GM23338 (cell line): ENCODE data around the gene COL9A3.

Experiments
- EZH2 ChIP-seq: fragments of 200-600 bp; sonication (generic); IDR thresholded peaks from one replicate; pipeline ENCODE4 v1.8.0; 2017; ENCODE audit warnings: antibody characterized with exemption, mild to moderate bottlenecking, low read depth; ENCODE audit not compliant: unreplicated experiment
- EZH2phosphoT487 ChIP-seq: fragments of 200-600 bp; sonication (generic); IDR thresholded peaks from one replicate; pipeline ENCODE4 v1.8.1; 2018; ENCODE audit warnings: antibody characterized with exemption; ENCODE audit not compliant: unreplicated experiment
- JUNB ChIP-seq: IDR thresholded peaks from one replicate; pipeline ENCODE4 v1.6.1; 2016; ENCODE audit warnings: antibody characterized with exemption; ENCODE audit not compliant: unreplicated experiment
- NANOG ChIP-seq: IDR thresholded peaks from 2 replicates; pipeline ENCODE4 v1.6.1; 2016; ENCODE audit warnings: antibody characterized with exemption, borderline replicate concordance
- POLR2AphosphoS5 ChIP-seq: IDR thresholded peaks from 2 replicates; pipeline ENCODE4 v1.6.1; 2016; ENCODE audit warnings: antibody characterized with exemption, low read depth
- STAT1 ChIP-seq: IDR thresholded peaks from one replicate; pipeline ENCODE4 v1.6.1; 2016; ENCODE audit warnings: antibody characterized with exemption; ENCODE audit not compliant: unreplicated experiment
- TF ChIP-seq, protein P1 (sequence below), 2 experiments: fragments of 200-600 bp in 1 of 2; sonication (generic) in 1 of 2; conservative IDR thresholded peaks; 2 replicates each; pipeline versions ENCODE4 v1.5.1 to v1.6.1; 2016 to 2017; ENCODE audit warnings: antibody characterized with exemption in 2 of 2, low read depth in 2 of 2, mild to moderate bottlenecking in 2 of 2, moderate library complexity in 1 of 2
- TF ChIP-seq, protein P2 (sequence below): IDR thresholded peaks from one replicate; pipeline ENCODE4 v1.6.1; 2018; ENCODE audit warnings: antibody characterized with exemption; ENCODE audit not compliant: unreplicated experiment

DNA sequence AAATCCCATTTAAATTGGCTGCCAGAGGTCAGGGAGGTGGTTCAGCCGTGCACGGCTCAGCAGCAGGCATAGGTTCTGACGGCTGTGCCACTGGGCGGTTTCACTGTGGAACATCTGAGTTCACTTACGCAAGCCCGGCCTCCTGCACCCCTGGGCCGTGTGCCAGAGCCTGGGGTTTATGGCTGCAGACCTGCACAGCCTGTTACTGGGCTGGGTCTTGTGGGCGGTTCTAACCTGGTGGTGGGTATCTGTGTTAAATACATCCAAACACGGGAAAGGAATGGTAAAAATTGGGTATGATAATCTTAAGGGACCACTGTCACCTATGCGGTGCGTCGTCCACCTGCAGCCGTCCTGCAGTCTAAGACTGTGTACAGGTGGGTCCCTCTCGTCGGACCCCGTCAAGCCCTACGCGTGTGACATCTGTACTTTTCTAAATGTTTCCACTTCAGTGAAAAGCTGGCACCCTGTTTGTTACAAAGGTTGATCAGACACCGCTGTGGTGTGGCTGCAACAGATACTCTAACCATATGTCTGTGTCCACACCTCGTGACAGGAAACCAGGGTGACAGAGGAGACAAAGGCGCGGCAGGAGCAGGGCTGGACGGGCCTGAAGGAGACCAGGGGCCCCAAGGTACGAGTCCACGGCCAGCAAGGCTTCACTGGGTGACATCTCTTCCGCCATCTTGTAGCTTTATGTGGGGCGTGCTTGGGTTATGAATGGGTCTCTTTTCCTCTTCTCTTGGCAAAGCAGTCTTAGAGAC is 21.5 kb downstream of the COL9A3 start:
- TF ChIP-seq POLR2AphosphoS5 (no peak), NANOG (no peak), EZH2 (no peak), JUNB (no peak), EZH2phosphoT487 (no peak), STAT1 (no peak)
- TF ChIP-seq, protein P1, sequence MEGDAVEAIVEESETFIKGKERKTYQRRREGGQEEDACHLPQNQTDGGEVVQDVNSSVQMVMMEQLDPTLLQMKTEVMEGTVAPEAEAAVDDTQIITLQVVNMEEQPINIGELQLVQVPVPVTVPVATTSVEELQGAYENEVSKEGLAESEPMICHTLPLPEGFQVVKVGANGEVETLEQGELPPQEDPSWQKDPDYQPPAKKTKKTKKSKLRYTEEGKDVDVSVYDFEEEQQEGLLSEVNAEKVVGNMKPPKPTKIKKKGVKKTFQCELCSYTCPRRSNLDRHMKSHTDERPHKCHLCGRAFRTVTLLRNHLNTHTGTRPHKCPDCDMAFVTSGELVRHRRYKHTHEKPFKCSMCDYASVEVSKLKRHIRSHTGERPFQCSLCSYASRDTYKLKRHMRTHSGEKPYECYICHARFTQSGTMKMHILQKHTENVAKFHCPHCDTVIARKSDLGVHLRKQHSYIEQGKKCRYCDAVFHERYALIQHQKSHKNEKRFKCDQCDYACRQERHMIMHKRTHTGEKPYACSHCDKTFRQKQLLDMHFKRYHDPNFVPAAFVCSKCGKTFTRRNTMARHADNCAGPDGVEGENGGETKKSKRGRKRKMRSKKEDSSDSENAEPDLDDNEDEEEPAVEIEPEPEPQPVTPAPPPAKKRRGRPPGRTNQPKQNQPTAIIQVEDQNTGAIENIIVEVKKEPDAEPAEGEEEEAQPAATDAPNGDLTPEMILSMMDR (conservative IDR thresholded peaks at IDR 0.05; ENCODE audit: low read depth in 2 of 2), result no peak
- TF ChIP-seq, protein P2, sequence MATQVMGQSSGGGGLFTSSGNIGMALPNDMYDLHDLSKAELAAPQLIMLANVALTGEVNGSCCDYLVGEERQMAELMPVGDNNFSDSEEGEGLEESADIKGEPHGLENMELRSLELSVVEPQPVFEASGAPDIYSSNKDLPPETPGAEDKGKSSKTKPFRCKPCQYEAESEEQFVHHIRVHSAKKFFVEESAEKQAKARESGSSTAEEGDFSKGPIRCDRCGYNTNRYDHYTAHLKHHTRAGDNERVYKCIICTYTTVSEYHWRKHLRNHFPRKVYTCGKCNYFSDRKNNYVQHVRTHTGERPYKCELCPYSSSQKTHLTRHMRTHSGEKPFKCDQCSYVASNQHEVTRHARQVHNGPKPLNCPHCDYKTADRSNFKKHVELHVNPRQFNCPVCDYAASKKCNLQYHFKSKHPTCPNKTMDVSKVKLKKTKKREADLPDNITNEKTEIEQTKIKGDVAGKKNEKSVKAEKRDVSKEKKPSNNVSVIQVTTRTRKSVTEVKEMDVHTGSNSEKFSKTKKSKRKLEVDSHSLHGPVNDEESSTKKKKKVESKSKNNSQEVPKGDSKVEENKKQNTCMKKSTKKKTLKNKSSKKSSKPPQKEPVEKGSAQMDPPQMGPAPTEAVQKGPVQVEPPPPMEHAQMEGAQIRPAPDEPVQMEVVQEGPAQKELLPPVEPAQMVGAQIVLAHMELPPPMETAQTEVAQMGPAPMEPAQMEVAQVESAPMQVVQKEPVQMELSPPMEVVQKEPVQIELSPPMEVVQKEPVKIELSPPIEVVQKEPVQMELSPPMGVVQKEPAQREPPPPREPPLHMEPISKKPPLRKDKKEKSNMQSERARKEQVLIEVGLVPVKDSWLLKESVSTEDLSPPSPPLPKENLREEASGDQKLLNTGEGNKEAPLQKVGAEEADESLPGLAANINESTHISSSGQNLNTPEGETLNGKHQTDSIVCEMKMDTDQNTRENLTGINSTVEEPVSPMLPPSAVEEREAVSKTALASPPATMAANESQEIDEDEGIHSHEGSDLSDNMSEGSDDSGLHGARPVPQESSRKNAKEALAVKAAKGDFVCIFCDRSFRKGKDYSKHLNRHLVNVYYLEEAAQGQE, result no peak
